GM12874 (cell line): ENCODE measurements around the gene JMJD1C.

Experiments
- CTCF ChIP-seq: IDR thresholded peaks from 2 replicates; pipeline ENCODE4 v1.5.1; 2011; ENCODE audit warnings: low read depth, mild to moderate bottlenecking, control low read depth, low read length, moderate library complexity; ENCODE audit not compliant: insufficient read depth

Gene JMJD1C

GRCh38 chr10:63265683-63266235 lies 200.0 kb downstream of the JMJD1C start:
- no peak for TF ChIP-seq CTCF

- no peak for TF ChIP-seq CTCF
Observed at GRCh38 chr10:63265222-63265617, 200.6 kb downstream of the JMJD1C start.

GRCh38 chr10:63264617-63265221 lies 201.1 kb downstream of the JMJD1C start:
- TF ChIP-seq CTCF: no peak

- TF ChIP-seq CTCF: no peak
Observed at GRCh38 chr10:63262430-63263073, 203.2 kb downstream of the JMJD1C start.

GRCh38 chr10:63261496-63261895 lies 204.3 kb downstream of the JMJD1C start:
- TF ChIP-seq CTCF: no peak

- no peak for TF ChIP-seq CTCF
Observed at GRCh38 chr10:63260860-63261251, 204.9 kb downstream of the JMJD1C start.

GRCh38 chr10:63260103-63260859 lies 205.5 kb downstream of the JMJD1C start:
- no peak for TF ChIP-seq CTCF
